Measurements from ENCODE around the gene TREX2.

The TREX2 gene, protein sequence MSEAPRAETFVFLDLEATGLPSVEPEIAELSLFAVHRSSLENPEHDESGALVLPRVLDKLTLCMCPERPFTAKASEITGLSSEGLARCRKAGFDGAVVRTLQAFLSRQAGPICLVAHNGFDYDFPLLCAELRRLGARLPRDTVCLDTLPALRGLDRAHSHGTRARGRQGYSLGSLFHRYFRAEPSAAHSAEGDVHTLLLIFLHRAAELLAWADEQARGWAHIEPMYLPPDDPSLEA

GRCh38 chrX:153445856-153446635, at the start of gene TREX2:
Gene TREX2 (minus strand): TSS chrX:153446056. CDS start chrX:153445430, 626 bp downstream.
- no peak for DNase-seq

GRCh38 chrX:153495362-153495751, 49.5 kb upstream of the TREX2 start:
- no peak for DNase-seq

DNA sequence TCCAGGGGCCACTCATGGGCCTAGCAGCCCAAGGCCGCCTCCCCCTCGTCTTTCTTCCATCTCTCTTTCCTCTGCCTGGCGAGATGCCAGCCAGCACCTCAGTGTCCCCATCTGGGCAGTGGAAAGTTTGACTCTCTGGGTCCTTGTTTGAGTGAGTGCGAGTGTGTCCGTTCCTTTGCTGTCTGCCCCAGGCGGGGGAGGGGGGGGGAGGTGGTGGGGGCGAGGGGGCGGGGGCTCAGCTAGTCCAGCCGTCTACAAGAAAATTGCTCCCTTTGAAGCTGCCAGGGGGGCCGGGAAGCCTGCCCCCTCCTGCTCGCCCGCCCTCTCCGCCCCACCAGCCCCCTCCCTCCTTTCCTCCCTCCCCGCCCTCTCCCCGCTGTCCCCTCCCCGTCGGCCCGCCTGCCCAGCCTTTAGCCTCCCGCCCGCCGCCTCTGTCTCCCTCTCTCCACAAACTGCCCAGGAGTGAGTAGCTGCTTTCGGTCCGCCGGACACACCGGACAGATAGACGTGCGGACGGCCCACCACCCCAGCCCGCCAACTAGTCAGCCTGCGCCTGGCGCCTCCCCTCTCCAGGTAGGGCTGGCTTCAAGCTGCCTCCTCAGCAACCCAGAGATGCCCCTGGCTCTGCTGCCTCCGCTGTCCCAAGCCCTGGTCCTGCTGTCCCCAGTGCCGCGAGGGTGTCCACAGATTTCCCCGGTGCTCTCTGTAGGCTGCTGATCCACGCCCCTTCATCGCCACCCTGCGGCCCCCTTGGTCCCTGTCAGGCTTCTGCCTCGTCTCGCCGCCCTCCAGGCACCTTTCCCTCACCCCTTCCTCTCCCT, 48.9 kb upstream of the TREX2 start, which contains the start of gene BGN:
TSS of gene BGN (plus strand) at position 440 of the 821 bp plus-strand sequence. CDS start 9,652 bp downstream, outside the sequence.
- DNase-seq: peak in 1 of 2 donors; percentile 12

GRCh38 chrX:153494061-153494460, 48.2 kb upstream of the TREX2 start:
- DNase-seq: no peak

DNA sequence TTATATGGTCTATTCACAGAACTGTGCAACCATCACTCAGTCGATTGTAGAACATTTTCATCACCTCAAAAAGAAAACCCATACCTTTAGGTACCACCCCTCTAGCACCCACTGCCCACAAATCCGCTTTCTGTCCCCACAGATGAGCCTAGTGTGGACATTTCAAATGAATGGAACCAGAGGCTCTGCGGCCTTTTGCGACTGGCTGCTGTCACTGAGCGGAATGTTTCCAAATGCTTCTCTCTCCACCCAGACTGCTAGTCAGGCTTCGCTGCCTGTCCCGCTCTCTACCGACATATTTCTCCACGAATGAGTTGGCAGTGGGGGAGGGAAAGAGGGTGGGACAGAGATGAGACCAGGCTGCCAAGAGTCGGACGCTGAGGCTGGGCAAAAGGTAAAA, 47.2 kb upstream of the TREX2 start:
- no peak for DNase-seq

GRCh38 chrX:153492543-153492942, 46.7 kb upstream of the TREX2 start:
- DNase-seq: no peak

DNA sequence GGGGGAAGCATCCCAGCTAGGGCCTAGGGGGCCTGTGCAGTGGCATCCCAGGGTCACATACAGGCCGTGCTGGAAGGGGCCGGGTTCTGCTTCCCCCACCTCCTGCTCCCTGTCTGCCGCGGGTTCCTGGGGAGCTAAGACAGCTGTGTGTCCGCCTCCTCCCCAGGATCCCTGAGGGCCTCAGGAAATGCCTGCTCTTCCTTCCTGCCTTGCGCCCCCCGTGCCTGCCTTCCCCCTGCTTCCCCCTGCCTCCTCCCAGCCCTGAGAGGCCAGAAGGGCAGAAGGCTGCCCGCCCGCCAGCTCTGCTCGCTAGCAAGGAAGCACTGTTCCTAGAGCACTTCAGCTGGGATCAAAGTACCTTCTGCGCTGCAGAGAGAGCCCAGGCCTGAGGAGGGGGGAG, 46.1 kb upstream of the TREX2 start:
- DNase-seq: no peak

DNA sequence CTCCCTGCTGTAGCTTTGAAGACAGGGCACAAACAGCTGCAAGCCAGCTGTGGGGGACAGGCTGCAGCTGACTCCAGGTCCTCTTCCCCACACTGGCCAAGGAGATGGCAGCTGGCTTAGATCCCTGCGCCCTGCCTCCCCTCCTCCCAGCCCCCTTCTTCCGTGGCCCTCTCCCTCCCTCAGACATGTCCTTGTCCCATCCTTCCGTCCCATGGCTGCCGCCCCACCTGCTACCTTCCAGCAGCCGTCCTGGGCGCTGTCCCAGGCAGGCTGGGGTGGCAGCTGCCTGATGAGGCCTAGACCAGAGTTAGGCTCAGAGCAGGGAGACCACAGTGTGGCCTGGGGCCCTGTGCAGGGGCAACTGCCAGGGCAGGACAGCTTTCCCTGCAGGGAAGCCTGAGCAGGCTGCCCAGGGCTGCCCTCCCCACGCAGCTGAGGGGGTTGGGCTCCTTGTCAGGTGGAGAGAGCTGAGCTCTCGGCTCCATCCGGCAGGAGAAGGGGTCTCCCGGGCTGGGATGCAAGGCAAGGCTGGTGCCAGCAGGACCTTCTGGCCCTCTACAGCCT, 45.6 kb upstream of the TREX2 start:
- DNase-seq: no peak

GRCh38 chrX:153490217-153490930, 44.5 kb upstream of the TREX2 start:
- DNase-seq: no peak

DNA sequence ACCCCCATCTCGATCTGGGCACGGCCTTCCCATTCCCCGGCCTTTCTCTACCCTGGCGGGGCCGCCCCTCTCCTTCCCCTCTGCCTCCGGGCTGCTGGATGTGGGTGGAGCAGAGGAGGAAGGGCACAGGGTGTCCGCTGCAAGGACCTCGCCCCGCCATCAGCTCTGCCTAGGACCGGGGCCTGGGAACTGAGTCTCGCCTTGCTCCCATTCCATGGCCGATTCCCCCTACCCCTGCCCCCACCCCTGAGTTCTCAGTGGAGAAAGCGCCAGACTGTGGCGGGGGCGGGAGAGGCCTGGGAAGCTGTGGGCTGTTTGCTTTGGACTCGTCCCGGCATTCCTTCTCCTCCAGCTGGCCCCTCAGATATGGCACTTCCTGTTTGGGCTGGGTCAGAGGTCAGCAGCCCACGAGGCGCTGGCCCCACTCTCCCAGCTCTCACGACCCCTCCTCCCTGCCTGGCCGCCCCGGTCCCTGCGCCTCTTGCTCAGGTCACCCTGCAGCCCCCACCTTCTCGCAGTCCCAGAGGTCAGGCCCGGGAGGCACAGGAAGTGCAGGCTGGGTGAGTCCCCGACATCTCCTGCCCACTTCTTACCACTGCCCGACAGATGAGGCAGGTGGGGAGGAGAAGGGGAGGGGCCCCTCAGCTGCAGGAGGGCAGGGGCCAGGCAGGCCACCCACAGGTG, 42.5 kb upstream of the TREX2 start:
- no peak for DNase-seq

DNA sequence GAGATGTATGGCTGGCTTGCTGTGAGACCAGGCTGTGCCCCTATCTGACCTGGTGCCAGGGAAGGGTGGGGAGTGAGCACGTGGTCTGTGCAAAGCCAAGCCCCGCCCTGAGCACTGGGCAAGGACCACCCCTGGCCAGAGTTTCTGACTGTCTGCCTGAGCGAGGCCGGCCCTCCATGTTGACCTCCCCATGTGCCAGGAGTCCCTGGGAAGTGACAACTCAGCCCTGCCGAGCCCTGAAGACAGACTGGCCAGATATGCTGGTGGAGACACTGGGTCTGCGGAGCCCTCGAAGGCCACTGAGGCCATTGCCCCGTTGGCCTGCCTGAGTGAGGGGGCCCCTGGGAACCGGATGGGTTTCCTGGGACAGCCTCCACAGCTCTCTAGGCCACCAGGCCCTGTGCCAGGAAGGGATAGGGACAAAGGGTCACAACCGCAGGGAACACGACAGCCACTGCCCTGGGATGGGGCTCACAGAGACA, 41.8 kb upstream of the TREX2 start:
- no peak for DNase-seq

- no peak for DNase-seq
Observed at GRCh38 chrX:153486171-153486570, 40.3 kb upstream of the TREX2 start.

- no peak for DNase-seq
Observed at GRCh38 chrX:153485396-153486080, 39.7 kb upstream of the TREX2 start.

GRCh38 chrX:153482376-153483015, 36.6 kb upstream of the TREX2 start:
- no peak for DNase-seq

DNA sequence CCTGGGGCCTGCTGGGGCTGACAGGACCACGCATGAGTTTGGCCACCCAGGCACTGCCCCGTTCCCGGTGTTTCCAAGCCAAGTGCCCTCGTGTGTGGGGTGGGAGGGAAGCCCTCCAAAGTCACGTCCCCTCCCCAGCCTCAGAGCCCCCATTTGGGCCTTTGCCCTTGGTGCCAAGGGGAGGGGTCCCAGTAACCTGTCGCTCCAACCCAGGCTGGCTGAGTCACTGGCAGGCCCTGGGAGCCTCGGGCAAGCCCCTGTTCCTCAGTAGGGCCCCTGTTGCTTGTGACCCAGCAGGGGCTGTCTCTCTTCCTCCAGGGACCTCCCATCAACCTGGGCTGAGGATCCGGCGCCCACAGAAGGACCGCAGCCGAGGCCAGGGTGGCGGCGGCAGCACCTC, 35.2 kb upstream of the TREX2 start:
- no peak for DNase-seq

DNA sequence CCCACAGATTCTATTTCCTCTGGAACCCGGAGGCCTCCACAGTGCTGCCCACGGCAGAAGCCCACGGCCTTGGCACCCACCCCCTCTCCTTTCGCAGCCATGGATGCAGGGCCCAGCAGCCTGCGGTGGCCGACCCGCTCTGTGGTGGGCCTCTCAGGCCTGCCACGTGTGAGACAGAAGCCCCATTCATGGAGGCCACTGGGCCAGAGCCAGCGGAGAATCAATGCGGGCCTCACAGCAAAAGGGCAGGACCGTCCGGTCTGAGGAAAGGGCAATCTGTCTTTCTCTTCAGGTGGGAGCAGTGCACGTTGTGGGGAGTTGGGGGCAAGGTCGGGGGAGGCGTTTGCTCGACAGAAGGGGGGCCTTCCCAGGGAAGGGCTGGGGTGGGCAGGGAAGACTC, 32.9 kb upstream of the TREX2 start:
- no peak for DNase-seq

DNA sequence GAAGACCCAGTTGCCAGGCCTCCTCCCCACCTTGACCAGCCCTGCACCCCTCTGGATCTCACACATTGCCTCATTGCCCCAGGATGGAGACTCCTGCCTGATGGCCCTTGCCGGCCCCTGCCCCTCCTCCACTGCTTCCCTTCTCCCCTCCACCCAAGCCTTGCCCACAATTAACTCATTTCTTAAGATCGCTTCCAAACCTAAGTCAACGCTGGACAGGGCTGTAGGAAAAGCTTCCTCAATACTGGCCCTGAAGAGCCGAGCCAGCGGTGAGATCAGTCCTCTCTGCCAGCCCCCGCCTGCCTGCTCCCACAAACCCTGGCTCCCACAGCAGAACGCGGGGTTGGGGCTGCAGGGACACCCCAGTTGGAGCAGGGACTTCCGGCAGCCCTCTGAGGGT, 32.0 kb upstream of the TREX2 start:
- no peak for DNase-seq

DNA sequence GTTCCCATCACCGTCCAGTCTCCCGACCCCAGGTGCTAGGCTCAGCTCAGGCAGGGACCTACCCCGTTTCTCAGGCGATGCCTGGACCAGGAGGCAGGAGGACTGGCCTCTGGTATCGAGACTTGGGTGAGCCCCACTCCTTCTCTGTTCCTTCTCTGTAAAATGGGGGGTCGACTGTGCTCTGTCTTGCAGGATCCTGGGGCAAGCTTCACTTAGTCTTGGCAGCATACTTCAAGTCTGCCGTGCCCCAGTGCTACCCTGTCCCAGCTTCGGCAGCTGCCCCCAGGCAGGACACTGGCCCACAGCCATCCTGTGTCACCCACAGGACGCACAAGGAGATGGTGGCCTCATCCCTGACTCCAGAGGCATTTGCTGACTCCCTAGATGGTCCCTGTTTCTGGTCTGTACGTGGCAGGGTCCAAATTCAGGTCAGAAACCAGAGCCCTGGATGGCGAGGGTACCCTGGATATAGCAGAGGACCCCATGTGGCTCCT, 31.6 kb upstream of the TREX2 start:
- DNase-seq: no peak

DNA sequence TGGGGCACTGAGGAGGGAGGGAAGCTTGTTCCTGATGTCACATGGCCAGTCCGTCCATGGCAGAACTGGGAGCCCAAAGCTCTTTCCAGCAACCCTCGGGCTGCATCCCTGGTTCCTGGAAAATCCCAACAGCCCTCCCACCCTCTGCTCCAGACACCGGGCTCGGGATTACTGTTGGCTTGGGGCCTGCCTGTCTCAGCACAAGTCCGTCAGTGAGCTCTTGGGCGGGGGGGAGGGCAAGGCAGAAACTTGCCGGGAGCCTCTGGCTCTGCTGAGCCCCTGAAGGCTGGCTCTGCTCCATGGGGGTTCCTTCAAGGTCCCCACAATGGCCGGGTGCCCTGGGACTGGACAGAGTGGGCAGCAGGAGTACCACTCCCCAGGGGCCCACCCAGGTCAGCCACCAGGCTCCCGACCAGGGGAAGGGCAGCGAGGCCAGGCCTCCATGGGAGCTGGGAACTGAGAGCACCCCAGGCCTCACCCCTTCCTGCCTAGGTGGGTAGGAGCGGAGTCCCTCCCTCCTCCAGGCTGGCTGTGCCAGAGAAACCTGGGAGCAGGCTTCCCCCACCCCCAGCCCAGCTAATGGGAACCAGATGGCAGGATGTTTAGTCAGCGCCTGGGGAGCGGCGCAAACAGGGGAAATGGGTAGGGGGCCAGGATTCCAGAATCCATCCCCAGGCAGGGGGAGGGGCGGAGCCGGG, 31.0 kb upstream of the TREX2 start:
- no peak for DNase-seq

All from stimulated activated CD4-positive, alpha-beta T cell treated with anti-CD3 and anti-CD28 coated beads, Interleukin-2, amount 100 ng/mL, for 24 hours (primary cell).